HG03565 (cell line): ENCODE results near the gene MAP4K3.
A peak's percentile ranks its signal among the peaks of the same experiment; 100 is the strongest.

Source experiments
- ATAC-seq: cut with Tn5 transposase; IDR thresholded peaks from one replicate; pipeline ENCODE4 v1.9.1; 2021; ENCODE audit warnings: mild to moderate bottlenecking, moderate library complexity; ENCODE audit not compliant: unreplicated experiment

Gene MAP4K3

DNA sequence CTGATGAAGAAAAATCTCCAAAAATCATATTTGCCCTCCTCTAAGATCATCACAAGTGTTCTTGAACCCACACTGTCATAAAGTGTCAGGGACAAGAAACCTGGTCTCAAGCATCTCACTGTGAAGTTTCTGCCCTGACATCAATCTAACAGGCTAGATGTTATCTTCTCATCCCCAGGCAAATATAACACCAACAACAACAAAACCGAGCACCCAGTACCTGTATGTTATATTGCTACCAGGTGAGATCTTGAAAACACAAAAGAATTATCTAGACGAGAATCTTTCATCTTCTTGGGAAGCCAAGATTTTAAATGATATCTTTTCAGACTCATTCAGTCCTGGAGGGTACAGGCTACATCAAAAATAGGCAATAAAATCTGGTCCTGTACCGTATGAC is 8.8 kb upstream of the MAP4K3 start:
- ATAC-seq, result no peak

DNA sequence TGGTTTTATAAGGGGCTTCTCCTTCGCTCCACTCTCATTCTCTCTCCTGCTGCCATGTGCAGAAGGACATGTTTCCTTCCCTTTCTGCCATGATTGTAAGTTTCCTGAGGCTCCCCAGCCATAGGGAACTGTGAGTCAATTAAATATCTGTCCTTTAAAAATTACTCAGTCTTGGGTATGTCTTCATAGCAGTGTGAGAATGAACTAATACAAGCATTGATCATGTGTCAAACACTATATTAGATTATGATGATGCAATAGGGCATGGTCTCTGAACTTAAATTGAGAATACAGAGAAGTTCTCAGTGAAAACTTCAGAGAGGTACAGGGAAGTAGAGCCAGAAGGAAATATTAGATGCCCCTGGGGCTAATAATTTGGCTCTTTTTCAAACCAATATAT is 5.9 kb upstream of the MAP4K3 start:
- no peak for ATAC-seq

DNA sequence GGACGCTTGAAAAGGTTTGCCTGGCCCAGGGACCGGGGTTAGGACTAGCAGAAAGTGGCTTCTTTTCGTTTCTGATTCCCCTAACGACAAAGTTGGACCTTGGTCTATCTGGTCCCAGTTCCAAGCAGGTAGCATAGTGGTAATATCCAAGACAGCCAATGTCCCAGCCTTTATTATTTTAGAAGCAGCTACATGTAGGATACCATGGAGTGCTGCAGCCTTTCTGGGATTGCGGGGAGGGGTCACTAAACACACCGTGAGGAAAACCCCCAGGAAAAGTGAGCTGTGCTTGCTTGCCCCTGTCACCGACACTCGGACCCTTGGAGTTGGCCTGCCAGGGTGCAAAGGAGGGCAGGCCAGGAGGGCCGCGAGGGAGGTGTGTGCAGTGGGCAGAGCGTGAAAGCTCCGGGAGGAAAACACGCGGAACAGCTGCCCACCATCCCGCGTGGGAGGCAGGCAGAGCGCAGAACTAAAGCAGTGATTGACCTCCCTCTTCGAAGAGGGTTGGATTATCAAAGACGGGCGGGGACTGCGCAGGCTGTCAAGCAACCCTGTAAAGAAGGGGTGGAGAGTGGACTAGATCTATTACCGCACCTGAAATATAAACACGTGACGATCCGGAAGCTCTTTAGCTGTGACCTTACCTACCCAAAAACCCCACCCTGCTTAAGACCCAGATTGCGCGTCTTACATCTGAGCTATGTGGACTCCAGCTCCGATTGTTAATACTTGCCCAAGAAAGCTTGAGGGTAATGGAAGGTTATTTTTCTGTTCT is 624 bp upstream of the MAP4K3 start:
- peak; percentile 36 for ATAC-seq

DNA sequence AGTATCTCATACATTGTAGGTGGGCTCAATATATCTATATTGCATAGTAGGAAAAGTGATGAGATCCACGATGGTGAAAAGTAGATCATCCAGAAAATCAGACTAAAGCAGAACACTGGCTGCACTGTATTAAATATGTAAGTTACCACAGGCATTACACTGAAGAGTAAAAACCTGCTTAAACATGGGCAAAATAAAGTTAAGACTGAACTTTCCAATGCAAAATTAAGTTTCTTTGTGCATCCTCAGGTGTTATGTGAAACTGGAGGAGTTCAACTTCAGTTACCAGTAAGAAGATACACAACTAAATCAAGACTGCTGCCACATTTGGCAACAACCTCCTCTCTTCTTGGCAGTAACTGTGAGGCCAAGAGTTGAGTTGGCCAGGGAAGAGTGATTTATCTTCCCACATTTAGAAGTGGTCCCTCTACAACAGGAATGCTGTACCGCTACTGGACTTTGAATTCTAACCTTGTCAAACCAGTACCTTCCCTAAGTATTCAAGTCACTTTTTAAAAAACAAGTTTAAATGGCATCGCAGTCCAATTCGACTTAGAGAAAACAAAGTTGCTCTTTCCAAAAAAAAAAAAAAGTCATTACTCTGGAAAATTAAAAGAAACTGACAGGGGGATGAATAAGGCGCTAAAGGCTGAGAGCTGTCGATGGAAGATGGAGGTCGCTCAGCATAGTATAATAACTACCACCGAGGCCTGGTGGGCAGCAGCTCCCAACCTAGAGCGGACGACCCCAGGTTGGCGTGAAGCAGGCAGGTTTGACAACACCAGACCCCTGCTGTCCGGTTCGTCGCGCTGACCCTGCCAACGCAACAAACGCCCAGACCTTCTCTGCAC is 1.1 kb downstream of the MAP4K3 start:
- no peak for ATAC-seq

DNA sequence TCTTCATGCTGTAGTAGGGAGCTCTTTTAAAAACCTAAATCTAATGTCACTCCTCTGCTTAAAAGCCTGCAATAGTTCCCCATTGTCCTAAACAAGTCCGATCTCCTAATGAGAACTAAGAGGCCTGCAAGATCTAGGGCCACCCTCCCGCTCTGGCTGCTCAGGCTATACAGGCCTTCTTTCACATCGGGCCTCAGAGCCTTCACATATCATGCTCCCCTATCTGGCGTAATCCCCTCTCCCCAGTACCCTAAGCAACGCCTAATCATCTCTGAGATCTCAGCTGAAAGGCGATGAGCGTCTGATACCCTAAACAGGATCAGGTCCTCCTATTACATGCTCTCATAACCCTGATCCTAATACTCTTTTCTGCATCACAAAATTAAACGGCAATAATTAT is 1.9 kb downstream of the MAP4K3 start:
- ATAC-seq, result no peak

DNA sequence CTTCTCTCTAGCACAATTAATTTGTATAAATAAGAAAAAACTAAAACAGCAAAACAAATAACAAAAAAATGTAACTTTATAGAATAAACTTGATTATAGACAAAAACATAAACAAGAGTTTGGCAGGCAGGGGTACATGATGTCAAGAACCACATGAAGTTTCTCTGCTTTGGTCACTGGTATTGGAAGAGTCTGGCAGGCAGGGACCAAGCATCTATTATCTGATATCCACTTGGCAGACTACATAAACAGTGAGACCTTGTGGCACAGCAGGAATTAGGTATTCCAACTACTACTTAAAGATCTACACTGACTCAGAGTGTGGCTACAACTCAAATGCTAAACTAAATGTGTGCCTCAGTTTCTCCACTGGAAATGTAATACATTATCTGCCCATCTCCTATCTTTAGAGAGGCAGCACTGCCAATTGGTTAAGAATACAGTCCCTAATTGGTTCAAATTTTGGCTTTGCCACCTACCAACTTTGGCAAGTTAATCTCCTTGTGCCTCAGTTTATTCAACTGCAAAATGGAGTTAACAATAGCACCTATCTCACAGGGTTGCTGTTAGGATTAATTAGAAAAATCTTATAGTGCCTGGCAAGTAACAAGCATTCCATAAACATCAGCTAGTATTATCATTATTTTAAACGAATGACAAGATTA is 2.7 kb downstream of the MAP4K3 start:
- ATAC-seq, result no peak

DNA sequence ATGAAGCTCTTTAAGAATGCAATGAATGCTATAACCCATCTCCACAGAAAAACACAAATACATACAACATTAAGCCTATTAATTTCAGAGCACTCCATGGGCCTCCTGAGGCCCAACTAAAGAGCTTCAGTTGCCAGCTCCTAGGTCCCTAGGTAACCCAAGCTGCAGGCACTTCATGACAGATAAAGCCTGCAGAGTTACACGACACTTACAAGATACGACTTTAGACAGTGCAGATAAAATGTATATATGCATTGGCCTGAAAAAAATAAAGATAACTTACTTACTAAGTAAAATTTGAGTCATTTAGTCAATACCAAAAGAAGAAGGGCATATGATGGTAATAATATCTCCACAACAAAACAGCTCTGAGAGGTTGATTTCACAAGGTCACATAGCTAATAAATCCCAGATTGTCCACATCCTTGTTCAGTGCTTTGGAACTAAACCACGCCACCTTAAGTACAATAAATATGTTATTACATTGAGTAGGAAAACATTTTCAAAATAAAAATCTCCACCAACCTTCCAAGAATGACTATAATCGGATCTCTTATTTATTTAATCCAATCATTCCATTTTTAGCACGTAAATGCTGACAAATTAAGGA is 3.4 kb downstream of the MAP4K3 start:
- ATAC-seq, result no peak

DNA sequence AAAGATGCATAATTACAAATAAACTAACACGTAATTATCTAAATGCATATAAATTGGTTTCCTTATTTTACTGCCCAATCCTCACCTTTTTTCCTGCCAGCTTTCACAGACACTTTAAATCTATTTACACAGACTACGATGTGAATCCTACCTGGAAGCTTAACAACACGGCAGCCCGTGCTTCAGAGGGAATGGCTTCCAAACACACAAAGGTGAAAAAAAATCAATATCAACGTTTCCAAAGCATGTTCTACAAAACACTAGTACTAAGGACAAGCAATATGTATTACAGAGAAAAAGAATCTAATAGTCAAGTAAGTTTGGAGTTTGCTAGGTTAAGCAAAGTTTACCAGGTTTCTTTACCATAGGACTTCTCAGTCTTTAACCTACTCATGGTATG is 4.4 kb downstream of the MAP4K3 start:
- no peak for ATAC-seq

DNA sequence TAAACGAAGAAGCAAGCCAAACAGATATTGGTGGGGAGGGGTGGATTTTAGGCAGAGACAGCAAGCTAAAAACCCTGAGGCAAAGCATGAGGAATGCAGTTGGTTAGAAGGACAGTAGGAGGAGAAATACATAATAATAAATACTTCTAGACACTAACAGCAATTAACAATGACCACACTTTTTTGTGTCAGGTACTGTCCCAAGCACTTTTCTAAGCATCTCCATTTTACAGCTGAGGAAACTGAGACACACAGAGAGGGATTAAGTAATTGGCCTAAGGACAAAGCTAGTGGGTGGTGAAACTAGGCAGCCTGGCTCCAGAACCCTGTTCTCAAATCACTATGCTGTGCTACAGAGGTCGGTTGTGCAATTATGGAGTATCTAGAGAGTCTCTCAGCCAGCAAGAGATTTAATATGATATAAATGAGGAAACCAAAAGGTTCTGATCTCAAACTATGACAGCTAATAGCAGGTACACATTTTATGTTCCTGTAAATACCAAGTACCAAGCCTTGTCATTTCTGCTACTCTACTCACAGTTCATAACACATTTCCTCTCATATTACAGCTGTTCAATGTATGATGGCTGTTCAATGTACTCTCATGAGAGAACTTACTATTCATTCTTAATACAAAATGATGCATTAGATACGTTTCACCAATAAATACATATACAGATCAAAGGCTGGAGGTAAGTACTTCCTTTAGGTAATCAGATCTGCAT is 5.3 kb downstream of the MAP4K3 start:
- no peak for ATAC-seq

DNA sequence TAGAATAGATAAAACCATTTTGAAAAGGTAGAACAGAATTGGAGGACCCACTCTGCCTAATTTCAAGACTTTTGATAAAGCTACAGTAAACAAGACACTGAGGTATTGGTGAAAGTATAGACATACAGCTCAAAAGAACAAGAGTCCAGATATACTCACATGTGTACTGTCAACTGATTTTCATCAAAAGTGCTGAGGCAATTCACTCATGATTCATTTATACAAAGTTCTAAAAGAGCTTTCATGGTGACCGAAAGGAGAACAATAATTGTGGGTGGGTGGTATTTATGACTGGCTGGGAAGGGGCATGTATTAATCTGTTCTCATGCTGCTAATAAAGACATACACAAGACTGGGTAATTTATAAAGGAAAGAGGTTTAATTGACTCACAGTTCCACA is 7.3 kb downstream of the MAP4K3 start:
- ATAC-seq, result no peak

DNA sequence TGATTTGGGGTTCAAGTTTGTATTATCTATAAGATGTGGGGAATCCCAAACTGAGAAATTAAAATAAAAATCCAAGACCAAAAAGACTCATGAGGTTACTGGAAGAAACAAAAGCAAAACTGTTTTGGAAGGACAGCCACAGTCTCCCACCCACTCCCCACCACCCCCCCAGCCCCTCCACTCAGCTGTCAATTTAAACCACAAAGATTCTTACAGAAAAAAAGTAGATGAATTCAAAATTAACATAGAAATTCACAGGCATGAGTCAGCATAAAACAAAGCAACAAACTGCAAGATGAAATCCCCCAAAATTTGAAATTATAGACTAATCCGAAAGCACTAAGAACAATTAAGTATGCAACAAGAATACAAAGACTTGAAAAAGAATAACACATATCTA is 12.1 kb downstream of the MAP4K3 start:
- no peak for ATAC-seq

DNA sequence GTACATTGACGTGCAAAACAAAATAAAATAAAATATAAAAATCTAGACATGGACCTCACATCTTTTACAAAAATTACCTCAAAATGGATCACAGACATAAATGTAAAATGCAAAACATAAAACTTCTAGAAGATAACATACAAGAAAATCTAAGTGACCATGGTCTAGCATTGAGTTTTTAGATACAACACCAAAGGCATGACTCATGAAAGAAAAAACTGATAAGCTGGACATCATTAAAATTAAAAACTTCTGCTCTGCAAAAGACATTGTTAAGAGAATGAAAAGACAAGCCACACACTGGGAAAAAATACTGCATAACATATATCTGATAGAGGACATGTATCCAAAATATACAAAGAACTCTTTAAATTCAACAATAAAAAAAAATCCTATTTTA is 14.4 kb downstream of the MAP4K3 start:
- no peak for ATAC-seq

DNA sequence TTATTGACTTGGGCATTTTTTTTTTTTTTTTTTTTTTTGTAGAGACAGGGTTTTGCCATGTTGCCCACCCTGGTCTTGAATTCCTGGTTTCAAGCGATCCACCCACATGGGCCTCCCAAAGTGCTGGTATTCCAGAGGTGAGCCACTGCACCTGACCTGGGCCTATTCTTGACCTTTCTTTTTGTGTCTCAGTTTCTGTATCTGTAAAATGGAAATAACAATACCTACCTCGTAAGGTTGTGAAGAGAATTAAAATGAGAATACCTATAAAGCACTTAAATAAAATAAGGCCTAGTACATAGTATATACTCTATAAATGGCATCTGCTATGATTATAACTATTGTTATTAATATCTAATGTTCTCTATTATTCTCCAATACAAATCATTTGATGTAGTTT is 15.7 kb downstream of the MAP4K3 start:
- ATAC-seq, result no peak

DNA sequence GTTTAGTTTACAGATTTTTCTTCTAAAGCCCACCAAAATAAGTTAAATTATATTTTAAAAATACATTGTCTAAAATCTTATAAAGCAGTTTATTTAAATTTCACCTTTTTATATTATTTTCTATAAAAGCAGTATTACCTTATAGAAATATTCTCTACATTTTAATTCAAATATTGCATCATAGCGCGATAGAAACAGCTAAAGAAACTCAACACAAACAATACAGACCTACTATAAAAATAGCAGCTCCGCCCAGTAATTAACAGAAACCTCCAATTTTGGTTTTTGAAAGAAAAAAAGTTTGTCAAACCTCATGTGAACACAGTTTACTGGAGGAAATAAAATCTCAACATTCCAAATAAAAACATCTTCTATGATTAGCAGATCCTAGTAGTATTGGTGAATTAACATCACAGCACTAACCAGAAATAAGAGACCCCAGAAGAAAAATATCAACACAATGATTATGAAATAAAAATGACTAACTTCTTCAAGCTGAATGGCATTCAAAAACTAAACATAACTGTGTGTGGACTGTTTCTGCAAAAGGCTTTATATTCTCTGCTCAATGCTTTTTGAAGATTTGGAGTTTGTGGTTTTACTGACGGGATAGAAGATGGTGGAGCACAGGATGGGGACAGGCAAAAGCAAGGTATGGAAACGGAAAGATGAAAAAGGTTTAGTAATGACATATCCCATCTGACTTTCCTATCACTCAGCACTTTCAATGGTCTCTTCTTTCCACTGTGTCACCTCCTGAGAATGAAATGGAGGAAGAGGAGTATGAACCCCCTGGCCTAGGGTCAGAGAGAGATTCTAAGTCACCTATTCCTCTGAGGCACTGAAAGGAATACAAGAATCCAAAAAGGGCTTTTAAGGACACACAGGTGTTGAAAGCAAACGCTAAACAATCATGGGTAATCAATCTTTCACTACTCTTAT is 17.5 kb downstream of the MAP4K3 start:
- no peak for ATAC-seq

DNA sequence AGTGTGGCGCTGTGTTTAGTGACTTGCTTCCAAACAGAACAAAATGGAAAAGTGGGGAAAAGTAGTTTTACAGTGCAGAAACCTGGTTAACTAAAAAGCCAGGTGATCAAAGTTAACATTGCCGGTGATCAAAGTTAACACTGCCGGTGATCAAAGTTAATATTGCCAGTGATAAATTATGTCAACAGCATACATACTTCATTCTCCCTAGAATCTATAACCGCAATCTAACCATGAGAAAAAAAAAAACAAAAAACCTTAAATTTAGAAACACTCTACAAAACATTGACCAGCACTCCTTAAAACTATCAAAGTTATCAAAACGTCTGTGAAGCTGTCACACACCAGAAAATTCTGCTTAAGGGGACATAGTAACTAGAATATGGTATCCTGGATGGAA is 18.6 kb downstream of the MAP4K3 start:
- no peak for ATAC-seq

DNA sequence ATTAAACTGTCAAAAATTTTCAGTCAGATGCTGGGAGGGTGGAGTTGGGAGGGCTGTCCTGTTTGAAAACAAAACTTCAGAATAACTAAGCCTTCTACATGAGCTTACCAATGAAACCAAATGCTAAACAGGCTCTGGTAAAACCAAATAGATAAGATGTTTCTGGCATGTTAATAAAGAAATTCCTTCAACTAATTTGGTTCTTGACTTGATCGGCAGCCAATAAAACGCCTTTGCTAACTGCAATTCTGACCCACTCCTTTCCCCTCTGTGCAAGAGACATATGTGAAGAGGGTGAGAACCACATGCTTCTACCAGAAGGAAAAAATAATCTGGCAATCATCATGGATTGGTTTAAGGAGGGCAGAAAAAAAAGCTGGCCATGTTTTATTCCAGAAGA is 20.9 kb downstream of the MAP4K3 start:
- no peak for ATAC-seq

DNA sequence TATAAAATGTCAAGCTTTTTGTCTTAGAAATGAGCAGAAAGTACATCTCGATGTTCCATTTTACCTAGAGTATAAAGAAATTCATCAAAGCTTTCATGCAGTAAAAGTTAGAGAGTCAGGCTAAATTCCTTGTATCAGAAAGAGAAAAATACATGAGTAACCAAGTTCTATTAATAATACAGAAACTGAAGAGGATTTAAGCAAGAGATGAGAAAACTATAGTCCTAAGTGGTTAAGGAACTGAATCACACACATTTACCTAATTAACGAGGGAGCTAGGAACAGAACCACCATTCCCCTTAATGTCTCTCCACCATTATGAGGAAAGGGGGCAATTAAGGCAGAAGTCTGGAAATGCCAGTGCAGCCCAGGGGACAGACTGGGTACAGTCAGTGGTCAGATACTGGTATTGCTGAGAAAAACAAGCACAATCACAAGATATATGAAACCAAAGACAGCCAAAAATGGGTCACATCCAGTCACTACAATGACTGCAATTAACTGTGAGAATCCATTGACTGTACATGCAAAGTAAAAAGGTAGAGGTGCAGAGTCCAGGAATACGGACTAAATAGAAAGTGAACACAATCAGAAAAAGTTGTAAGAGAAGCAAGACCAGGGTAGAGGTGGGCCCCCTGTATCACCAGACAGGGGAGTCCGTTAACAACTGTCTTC is 23.9 kb downstream of the MAP4K3 start:
- ATAC-seq, result no peak

DNA sequence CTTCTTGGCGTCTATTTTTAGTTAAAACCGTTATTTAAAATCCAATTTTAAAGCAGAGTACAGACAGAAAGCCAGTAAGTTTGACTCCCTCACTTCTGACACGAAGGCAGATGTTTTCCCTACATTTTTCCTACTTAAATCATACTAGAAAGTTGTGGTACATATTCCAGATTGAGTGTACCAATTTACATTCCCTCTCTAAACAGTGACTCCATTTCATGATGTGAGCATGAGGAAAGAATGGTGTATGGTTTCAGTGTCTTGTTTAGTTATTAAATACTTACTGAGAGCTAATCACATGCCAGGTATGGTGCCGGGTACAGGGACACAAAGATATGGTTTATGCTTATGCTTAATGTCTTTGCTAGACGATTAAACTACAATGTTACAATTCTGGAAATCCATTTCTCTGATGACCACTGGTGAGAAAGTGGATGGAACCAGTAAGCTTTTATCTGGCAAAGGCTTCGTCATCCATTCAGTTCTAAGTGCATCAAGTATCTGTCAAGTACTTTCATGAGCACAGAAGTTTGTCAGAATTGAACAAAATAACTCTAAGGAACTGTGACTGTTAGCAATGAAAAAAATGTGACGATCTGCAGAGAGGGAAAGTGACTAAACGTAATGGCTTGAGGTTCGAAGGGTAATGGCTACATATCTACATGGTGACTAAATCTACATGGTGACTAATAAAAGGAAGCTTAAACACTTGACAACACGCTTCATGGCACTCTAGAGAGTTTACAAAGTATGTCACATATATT is 25.7 kb downstream of the MAP4K3 start:
- no peak for ATAC-seq
